Measurements from ENCODE around the gene KCNJ2.

KCNJ2 gene

DNA sequence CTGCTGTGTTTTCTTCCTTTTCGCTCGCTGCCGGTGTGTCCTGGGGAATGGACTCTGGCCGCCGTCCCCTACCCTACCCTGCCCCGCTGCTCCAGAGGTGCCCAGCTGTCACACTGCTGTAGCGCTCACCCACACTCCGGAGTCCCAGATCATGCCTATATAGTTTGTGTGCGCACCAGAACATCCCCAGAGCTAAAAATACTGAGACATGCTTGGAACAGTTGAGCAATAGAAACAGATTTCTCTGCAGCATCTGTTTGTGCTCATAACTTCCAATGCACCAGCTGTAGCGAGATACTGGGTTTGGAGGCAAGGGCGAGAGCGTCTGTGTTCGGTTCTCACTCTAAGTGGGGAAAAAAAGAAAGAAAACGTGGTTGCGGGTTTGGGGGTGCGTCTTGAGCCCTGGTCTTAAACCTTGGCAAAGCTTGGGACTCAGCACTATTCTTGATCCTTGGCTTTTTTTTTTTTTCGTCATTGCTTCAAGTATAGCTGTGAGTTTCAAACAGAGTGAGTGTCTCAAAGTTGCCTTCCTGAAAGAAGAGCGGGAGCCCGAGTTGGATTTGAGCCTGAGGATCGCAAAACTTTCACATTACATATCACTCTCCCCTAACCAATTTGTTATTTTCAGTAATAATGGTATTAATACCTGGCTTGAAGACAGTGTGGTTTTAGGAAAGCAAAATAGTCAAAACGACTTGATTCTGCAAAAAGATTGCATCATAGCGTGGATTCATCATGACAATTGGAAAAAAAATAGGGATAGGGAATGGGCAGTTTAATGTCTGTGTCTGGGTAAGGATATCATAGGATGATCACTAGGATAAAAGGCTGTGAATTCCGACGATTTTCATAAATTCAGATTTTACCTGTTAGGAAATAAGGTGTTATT is 621 bp downstream of the KCNJ2 start:
- peaks cover 64% of the 10 kb centered on the region for H3K27me3 Mint-ChIP-seq (ENCODE audit: low read depth)
- H3K4me3 Mint-ChIP-seq, result peak overlapping the region; percentile 69
- H3K27ac Mint-ChIP-seq, result no peak overlapping the region
- no peaks in the 10 kb centered on the region for H3K9me3 Mint-ChIP-seq
- H3K4me1 Mint-ChIP-seq (ENCODE audit: low read depth), result peaks cover 14% of the 10 kb centered on the region
- H3K36me3 Mint-ChIP-seq (ENCODE audit: low read depth), result peaks cover 2% of the 10 kb centered on the region

GRCh38 chr17:70171159-70171558 is 1.8 kb downstream of the KCNJ2 start:
- Mint-ChIP-seq H3K27ac (no peak overlapping the region), H3K4me3 (no peak overlapping the region), H3K36me3 (ENCODE audit: low read depth) (peaks cover 2% of the 10 kb centered on the region), H3K9me3 (no peaks in the 10 kb centered on the region), H3K27me3 (ENCODE audit: low read depth) (peaks cover 60% of the 10 kb centered on the region), H3K4me1 (ENCODE audit: low read depth) (peaks cover 14% of the 10 kb centered on the region)

DNA sequence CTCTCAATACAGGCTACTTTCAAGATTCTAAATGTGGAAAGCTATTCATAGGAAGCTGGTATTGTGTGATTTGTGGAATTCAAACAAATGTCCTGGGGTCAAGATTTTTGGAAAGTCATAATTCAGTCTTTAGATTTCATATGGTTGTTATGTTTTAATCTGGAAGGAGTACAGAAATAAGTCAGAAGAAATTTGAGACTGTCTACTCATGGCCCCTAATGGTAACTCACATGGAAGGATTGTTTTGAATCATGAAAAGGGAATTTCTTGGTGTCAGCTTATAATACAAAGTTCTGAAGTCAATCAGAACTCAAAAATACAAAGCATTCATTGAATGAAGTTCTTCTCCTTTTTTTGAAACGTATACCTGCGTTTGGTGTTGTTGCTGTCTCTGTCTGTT is 3.1 kb downstream of the KCNJ2 start:
- Mint-ChIP-seq H3K4me3 (no peak overlapping the region), H3K4me1 (ENCODE audit: low read depth) (peaks cover 14% of the 10 kb centered on the region), H3K9me3 (no peaks in the 10 kb centered on the region), H3K27ac (no peak overlapping the region), H3K27me3 (ENCODE audit: low read depth) (peaks cover 50% of the 10 kb centered on the region), H3K36me3 (ENCODE audit: low read depth) (peaks cover 2% of the 10 kb centered on the region)

DNA sequence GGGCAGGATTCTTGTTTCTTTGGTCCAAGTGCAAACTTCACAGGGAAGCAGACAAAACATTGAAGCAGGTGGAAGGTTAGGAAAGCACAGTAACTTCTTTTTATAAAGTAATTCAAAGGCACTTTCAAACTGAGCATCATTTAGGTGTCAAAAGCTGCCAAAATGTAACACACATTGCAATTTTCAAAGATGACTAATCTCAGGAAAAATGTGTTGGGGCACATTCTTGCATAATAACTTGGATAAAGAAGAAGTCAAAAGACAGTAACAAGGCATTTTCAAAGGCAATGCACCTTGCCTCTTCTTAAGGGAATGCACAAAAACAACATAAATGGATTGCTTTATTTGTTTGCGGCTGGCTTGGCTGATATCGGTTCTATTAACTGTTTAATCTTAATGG is 3.6 kb downstream of the KCNJ2 start:
- Mint-ChIP-seq H3K36me3 (ENCODE audit: low read depth) (peaks cover 2% of the 10 kb centered on the region), H3K9me3 (no peaks in the 10 kb centered on the region), H3K4me1 (ENCODE audit: low read depth) (peaks cover 14% of the 10 kb centered on the region), H3K27me3 (ENCODE audit: low read depth) (peaks cover 46% of the 10 kb centered on the region), H3K4me3 (no peak overlapping the region), H3K27ac (no peak overlapping the region)

- Mint-ChIP-seq H3K4me3 (no peak overlapping the region), H3K4me1 (ENCODE audit: low read depth) (peaks cover 7% of the 10 kb centered on the region), H3K27ac (no peak overlapping the region), H3K27me3 (ENCODE audit: low read depth) (peaks cover 42% of the 10 kb centered on the region), H3K9me3 (no peaks in the 10 kb centered on the region), H3K36me3 (ENCODE audit: low read depth) (peaks cover 2% of the 10 kb centered on the region)
Observed at GRCh38 chr17:70173681-70174080, 4.3 kb downstream of the KCNJ2 start.

- no peaks in the 10 kb centered on the region for H3K4me1 Mint-ChIP-seq (ENCODE audit: low read depth)
- no peaks in the 10 kb centered on the region for H3K36me3 Mint-ChIP-seq (ENCODE audit: low read depth)
- no peaks in the 10 kb centered on the region for H3K9me3 Mint-ChIP-seq
- no peak overlapping the region for H3K4me3 Mint-ChIP-seq
- H3K27me3 Mint-ChIP-seq (ENCODE audit: low read depth), result peaks cover 4% of the 10 kb centered on the region
- H3K27ac Mint-ChIP-seq, result no peak overlapping the region
Observed at GRCh38 chr17:70181376-70181775, 12.0 kb downstream of the KCNJ2 start.

GRCh38 chr17:70181866-70182265 is 12.5 kb downstream of the KCNJ2 start:
- no peak overlapping the region for H3K4me3 Mint-ChIP-seq
- H3K27me3 Mint-ChIP-seq (ENCODE audit: low read depth), result peaks cover 4% of the 10 kb centered on the region
- no peak overlapping the region for H3K27ac Mint-ChIP-seq
- no peaks in the 10 kb centered on the region for H3K4me1 Mint-ChIP-seq (ENCODE audit: low read depth)
- no peaks in the 10 kb centered on the region for H3K9me3 Mint-ChIP-seq
- H3K36me3 Mint-ChIP-seq (ENCODE audit: low read depth), result no peaks in the 10 kb centered on the region

DNA sequence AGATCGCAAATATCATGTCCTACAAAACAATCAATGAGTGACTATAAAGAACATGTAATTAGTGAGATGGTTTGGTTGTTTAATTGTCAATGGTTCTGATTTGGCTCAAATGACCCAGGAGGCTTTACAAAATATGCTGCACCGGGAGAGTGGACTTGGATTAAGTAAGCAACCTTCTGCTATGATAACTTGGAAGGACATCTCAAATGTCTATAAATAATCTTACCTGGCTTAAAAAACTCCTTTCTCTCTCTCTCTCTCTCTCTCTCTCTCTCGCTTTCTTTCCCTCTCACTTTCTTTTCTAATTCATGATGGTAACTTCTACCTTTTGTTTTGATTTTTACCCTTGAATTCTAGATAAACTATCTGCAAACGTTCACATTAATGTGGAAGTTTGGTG is 14.2 kb downstream of the KCNJ2 start:
- no peaks in the 10 kb centered on the region for H3K36me3 Mint-ChIP-seq (ENCODE audit: low read depth)
- H3K27ac Mint-ChIP-seq, result no peak overlapping the region
- no peaks in the 10 kb centered on the region for H3K27me3 Mint-ChIP-seq (ENCODE audit: low read depth)
- H3K4me3 Mint-ChIP-seq, result no peak overlapping the region
- H3K4me1 Mint-ChIP-seq (ENCODE audit: low read depth), result no peaks in the 10 kb centered on the region
- no peaks in the 10 kb centered on the region for H3K9me3 Mint-ChIP-seq

DNA sequence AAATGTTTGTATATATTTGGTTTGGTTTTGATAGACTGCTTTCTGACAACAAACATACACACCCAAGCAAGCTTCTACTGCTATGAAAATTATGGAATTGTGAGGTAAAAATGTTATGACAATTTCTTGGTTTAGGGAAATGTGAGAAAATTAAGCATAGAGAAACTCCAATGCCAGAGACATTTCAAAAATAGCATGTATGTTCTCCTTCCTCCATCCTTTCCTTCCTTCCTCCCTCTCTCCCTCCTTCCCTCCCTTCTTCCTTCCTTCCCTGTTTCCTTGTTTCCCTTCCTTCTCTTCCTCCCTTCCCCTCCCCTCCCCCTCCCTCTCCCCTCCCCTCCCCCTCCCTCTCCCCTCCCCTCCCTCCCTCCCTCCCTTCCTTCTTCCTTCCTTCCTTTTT is 14.9 kb downstream of the KCNJ2 start:
- H3K36me3 Mint-ChIP-seq (ENCODE audit: low read depth), result no peaks in the 10 kb centered on the region
- no peak overlapping the region for H3K27ac Mint-ChIP-seq
- no peaks in the 10 kb centered on the region for H3K27me3 Mint-ChIP-seq (ENCODE audit: low read depth)
- H3K4me3 Mint-ChIP-seq, result no peak overlapping the region
- H3K4me1 Mint-ChIP-seq (ENCODE audit: low read depth), result no peaks in the 10 kb centered on the region
- H3K9me3 Mint-ChIP-seq, result no peaks in the 10 kb centered on the region

DNA sequence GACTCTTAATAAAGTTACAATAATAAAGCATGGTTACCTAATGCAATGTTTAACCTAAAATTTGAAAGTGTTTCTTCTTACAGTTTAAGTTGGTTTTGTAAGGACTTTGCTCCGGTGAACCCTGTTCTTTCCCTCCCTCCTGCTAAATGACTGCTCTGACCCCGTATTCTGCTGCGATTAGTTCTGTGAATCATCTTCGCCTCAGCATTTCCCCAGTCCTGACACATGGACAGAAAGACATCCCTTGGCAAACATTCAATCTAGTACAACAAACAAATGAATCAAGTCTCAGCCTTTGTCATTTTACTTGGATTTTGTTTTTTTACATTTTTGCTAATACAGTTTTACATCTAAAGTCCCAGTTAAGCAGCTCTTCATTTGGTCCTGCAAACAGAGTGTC is 15.4 kb downstream of the KCNJ2 start:
- H3K9me3 Mint-ChIP-seq, result no peaks in the 10 kb centered on the region
- H3K4me1 Mint-ChIP-seq (ENCODE audit: low read depth), result no peaks in the 10 kb centered on the region
- no peak overlapping the region for H3K27ac Mint-ChIP-seq
- no peaks in the 10 kb centered on the region for H3K36me3 Mint-ChIP-seq (ENCODE audit: low read depth)
- H3K27me3 Mint-ChIP-seq (ENCODE audit: low read depth), result no peaks in the 10 kb centered on the region
- no peak overlapping the region for H3K4me3 Mint-ChIP-seq

GRCh38 chr17:70185285-70185684 is 16.0 kb downstream of the KCNJ2 start:
- Mint-ChIP-seq H3K27ac (no peak overlapping the region), H3K9me3 (no peaks in the 10 kb centered on the region), H3K27me3 (ENCODE audit: low read depth) (no peaks in the 10 kb centered on the region), H3K36me3 (ENCODE audit: low read depth) (no peaks in the 10 kb centered on the region), H3K4me3 (no peak overlapping the region), H3K4me1 (ENCODE audit: low read depth) (no peaks in the 10 kb centered on the region)

- H3K4me1 Mint-ChIP-seq (ENCODE audit: low read depth), result no peaks in the 10 kb centered on the region
Observed at GRCh38 chr17:70187383-70187782, 18.1 kb downstream of the KCNJ2 start.

DNA sequence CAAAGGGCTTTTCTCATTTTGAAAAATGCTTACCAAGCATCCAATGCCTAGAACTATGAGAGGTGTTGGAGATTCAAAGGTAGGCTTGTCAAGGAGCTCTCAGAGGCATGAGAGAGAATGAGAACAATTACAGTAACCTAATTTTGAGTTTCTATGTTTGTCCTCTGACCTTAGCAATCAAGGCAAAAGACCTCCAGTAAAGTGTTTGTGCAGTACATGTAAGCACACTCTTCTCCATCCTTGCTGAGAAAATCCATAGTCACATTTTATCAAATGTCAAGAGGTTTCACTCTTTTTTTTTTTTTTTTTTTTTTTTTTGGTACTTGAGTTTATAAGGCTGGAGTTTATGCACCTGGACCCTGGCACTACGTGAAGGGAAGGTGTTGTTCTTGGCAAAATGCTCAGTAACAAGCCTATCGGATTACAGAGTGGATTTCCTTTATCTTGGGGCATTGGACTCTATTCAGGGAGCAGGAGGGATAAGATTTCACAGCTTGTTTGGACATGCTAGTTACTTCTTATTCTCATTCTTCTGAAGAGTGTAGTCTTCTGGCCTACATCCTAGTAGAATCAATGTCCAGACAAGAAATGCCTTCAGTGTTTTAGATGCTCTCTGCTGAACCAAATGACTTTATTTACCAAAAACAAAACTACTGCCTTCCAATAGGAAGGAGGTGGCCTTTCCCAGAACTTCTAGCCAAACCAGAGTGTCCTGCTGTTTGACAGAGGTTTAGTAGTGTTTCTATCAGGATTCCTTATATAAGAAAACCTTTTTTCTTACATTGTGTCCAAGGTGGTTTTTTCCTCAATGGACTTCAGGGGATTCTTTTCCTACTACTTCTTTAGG is 21.9 kb downstream of the KCNJ2 start:
- Mint-ChIP-seq H3K4me1 (ENCODE audit: low read depth) (no peaks in the 10 kb centered on the region), H3K36me3 (ENCODE audit: low read depth) (no peaks in the 10 kb centered on the region), H3K27me3 (ENCODE audit: low read depth) (no peaks in the 10 kb centered on the region), H3K4me3 (no peak overlapping the region), H3K27ac (no peak overlapping the region), H3K9me3 (no peaks in the 10 kb centered on the region)

More at GRCh38 chr17:70187383-70187782, 18.1 kb downstream of the KCNJ2 start:
- no peaks in the 10 kb centered on the region for H3K36me3 Mint-ChIP-seq (ENCODE audit: low read depth)
- H3K9me3 Mint-ChIP-seq, result no peaks in the 10 kb centered on the region
- H3K27me3 Mint-ChIP-seq (ENCODE audit: low read depth), result no peaks in the 10 kb centered on the region
- no peak overlapping the region for H3K4me3 Mint-ChIP-seq
- H3K27ac Mint-ChIP-seq, result no peak overlapping the region

- H3K27me3 Mint-ChIP-seq (ENCODE audit: low read depth), result no peaks in the 10 kb centered on the region
- no peaks in the 10 kb centered on the region for H3K4me1 Mint-ChIP-seq (ENCODE audit: low read depth)
- no peaks in the 10 kb centered on the region for H3K9me3 Mint-ChIP-seq
- H3K27ac Mint-ChIP-seq, result no peak overlapping the region
- no peak overlapping the region for H3K4me3 Mint-ChIP-seq
- no peaks in the 10 kb centered on the region for H3K36me3 Mint-ChIP-seq (ENCODE audit: low read depth)
Observed at GRCh38 chr17:70195091-70195490, 25.8 kb downstream of the KCNJ2 start.

DNA sequence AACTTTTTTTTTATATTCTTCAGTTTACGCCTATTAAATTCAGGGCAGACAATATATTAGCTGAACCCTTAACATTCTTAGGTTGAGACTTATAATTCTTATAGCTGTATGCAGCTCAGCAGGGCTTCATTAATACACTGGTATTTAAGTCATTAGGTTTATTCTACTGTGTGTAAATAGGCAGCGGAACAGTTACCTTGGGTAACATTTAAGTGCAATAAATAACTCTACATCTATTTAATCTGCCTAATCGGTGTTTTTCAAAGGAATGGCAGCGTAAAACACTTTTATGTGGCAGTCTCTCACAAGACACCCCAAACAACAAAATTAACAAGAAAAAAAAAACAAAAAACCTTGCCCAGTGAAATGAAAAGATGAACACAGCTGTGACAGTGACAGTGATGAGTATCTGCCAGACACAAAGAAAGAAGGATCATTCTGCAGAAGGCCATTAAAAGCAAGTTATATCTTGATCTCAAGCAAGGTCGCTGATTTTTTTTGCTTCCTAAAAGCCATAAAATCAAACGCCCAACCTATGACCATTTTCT is 32.6 kb downstream of the KCNJ2 start:
- H3K27me3 Mint-ChIP-seq (ENCODE audit: low read depth), result no peaks in the 10 kb centered on the region
- H3K9me3 Mint-ChIP-seq, result no peaks in the 10 kb centered on the region
- H3K36me3 Mint-ChIP-seq (ENCODE audit: low read depth), result no peaks in the 10 kb centered on the region
- no peaks in the 10 kb centered on the region for H3K4me1 Mint-ChIP-seq (ENCODE audit: low read depth)
- H3K4me3 Mint-ChIP-seq, result no peak overlapping the region
- no peak overlapping the region for H3K27ac Mint-ChIP-seq
